SU-DHL-6 (cell line): ENCODE results near the gene TMCC3.

ENCODE experiments used
- H2AFZ ChIP-seq: fragments of 200-600 bp; sonication (generic); 2 replicates; pipeline ENCODE4 v1.6.1; 2014; ENCODE audit warnings: low read depth, mild to moderate bottlenecking, moderate library complexity, mixed read lengths, antibody characterized with exemption, low read length; ENCODE audit not compliant: severe bottlenecking
- H3F3A ChIP-seq: fragments of 200-600 bp; shearing (Covaris generic); 2 replicates; pipeline ENCODE4 v1.6.0; 2016; ENCODE audit warnings: antibody characterized with exemption, mild to moderate bottlenecking; ENCODE audit not compliant: insufficient read depth
- H3K27ac ChIP-seq: fragments of 200-600 bp; sonication (generic); 2 replicates; pipeline ENCODE4 v1.5.1; 2016; ENCODE audit warnings: low read depth, mild to moderate bottlenecking, low read length, moderate library complexity, mixed read lengths
- H3K27me3 ChIP-seq: fragments of 200-600 bp; sonication (generic), shearing (Covaris generic); 2 replicates; pipeline ENCODE4 v1.6.0; 2014; ENCODE audit warnings: mild to moderate bottlenecking, low read length
- H3K36me3 ChIP-seq: fragments of 200-600 bp; sonication (generic); 2 replicates; pipeline ENCODE4 v1.6.1; 2014; ENCODE audit warnings: mild to moderate bottlenecking, low read length, mixed read lengths
- H3K4me2 ChIP-seq: fragments of 300-600, 200-600 bp; shearing (Covaris generic), sonication (generic); 2 replicates; pipeline ENCODE4 v1.6.0; 2014; ENCODE audit warnings: low read length, low read depth, mild to moderate bottlenecking; ENCODE audit not compliant: poor library complexity, severe bottlenecking
- H3K4me3 ChIP-seq: fragments of 200-600 bp; sonication (generic); 2 replicates; pipeline ENCODE4 v1.5.1; 2014; ENCODE audit warnings: antibody characterized with exemption, low read length, mild to moderate bottlenecking, mixed read lengths; ENCODE audit not compliant: insufficient read depth, poor library complexity, severe bottlenecking
- H3K79me2 ChIP-seq: fragments of 200-600 bp; sonication (generic); 2 replicates; pipeline ENCODE4 v1.6.1; 2014; ENCODE audit warnings: mild to moderate bottlenecking, low read length, moderate library complexity; ENCODE audit not compliant: insufficient read depth
- H3K9ac ChIP-seq: fragments of 200-600 bp; sonication (generic); 2 replicates; pipeline ENCODE4 v1.7.0; 2014; ENCODE audit warnings: mild to moderate bottlenecking, low read length
- H3K9me2 ChIP-seq: fragments of 200-600 bp; sonication (generic); replicated peaks from 2 replicates; pipeline ENCODE4 v1.6.1; 2014; ENCODE audit warnings: low read length; ENCODE audit not compliant: insufficient read depth
- H3K9me3 ChIP-seq: fragments of 200-600 bp; sonication (generic); 2 replicates; pipeline ENCODE4 v1.6.1; 2014; ENCODE audit warnings: low read length, mixed read lengths; ENCODE audit not compliant: insufficient read depth
- H4K20me1 ChIP-seq: fragments of 200-600 bp; sonication (generic); 2 replicates; pipeline ENCODE4 v1.6.1; 2014; ENCODE audit warnings: low read depth, mild to moderate bottlenecking, antibody characterized with exemption, low read length, moderate library complexity, mixed read lengths
- CTCF ChIP-seq: fragments of 200-600 bp; sonication (generic); IDR thresholded peaks from one replicate; pipeline ENCODE4 v1.5.1; 2017; ENCODE audit warnings: antibody characterized with exemption, mild to moderate bottlenecking, low read length, moderate library complexity; ENCODE audit not compliant: insufficient read depth, poor library complexity, severe bottlenecking
- EZH2phosphoT487 ChIP-seq: fragments of 200-600 bp; sonication (generic), shearing (Covaris generic); conservative IDR thresholded peaks from 2 replicates; pipeline ENCODE4 v1.6.1; 2018; ENCODE audit warnings: mild to moderate bottlenecking, antibody characterized with exemption, low read length, moderate library complexity, mixed read lengths

The TMCC3 gene

GRCh38 chr12:94575024-94575423, 75.3 kb downstream of the TMCC3 start:
- Histone ChIP-seq H3K9ac (no peak overlapping the region), H3K9me3 (no peaks in the 10 kb centered on the region), H3K79me2 (no peaks in the 10 kb centered on the region), H3K4me3 (no peak overlapping the region), H4K20me1 (no peaks in the 10 kb centered on the region), H3K27ac (no peak overlapping the region), H3F3A (no peaks in the 10 kb centered on the region), H2AFZ (no peak overlapping the region), H3K36me3 (no peaks in the 10 kb centered on the region), H3K4me2 (no peak overlapping the region), H3K27me3 (no peaks in the 10 kb centered on the region), H3K9me2 (no peaks in the 10 kb centered on the region)
- no peak for TF ChIP-seq CTCF
- TF ChIP-seq EZH2phosphoT487: no peak

GRCh38 chr12:94571556-94571955, 78.8 kb downstream of the TMCC3 start:
- Histone ChIP-seq H3K27ac (no peak overlapping the region), H3K9ac (no peak overlapping the region), H4K20me1 (no peaks in the 10 kb centered on the region), H3K4me3 (no peak overlapping the region), H3K27me3 (no peaks in the 10 kb centered on the region), H3K36me3 (no peaks in the 10 kb centered on the region), H3K9me2 (no peaks in the 10 kb centered on the region), H3F3A (no peaks in the 10 kb centered on the region), H3K79me2 (no peaks in the 10 kb centered on the region), H2AFZ (no peak overlapping the region), H3K4me2 (no peak overlapping the region), H3K9me3 (no peaks in the 10 kb centered on the region)
- TF ChIP-seq CTCF (no peak), EZH2phosphoT487 (no peak)

- H3K36me3 ChIP-seq: no peaks in the 10 kb centered on the region
- H3K9ac ChIP-seq: no peak overlapping the region
- no peaks in the 10 kb centered on the region for H3K79me2 ChIP-seq
- no peaks in the 10 kb centered on the region for H4K20me1 ChIP-seq
- no peaks in the 10 kb centered on the region for H3K27me3 ChIP-seq
- no peaks in the 10 kb centered on the region for H3K9me3 ChIP-seq
- no peak overlapping the region for H2AFZ ChIP-seq
- no peaks in the 10 kb centered on the region for H3F3A ChIP-seq
- H3K4me3 ChIP-seq: no peak overlapping the region
- no peaks in the 10 kb centered on the region for H3K9me2 ChIP-seq
- no peak overlapping the region for H3K27ac ChIP-seq
- H3K4me2 ChIP-seq: no peak overlapping the region
- TF ChIP-seq CTCF (no peak), EZH2phosphoT487 (no peak)
These were observed 80.2 kb downstream of the TMCC3 start for GRCh38 chr12:94570161-94570560.
